A549 (cell line): Measurements from ENCODE around the gene NBL1.

ENCODE experiments used
- POLR2A ChIP-seq: IDR thresholded peaks from 2 replicates; pipeline ENCODE4 v1.6.1; 2012; ENCODE audit warnings: mild to moderate bottlenecking, low read length
- TF ChIP-seq, protein P1 (sequence below): fragments of >200 bp; sonication (Bioruptor Twin); formaldehyde crosslinking; IDR thresholded peaks from 3 replicates; pipeline ENCODE4 v1.5.1; 2016

GRCh38 chr1:19684677-19685076 lies 40.6 kb downstream of the NBL1 start:
- TF ChIP-seq, protein P1, sequence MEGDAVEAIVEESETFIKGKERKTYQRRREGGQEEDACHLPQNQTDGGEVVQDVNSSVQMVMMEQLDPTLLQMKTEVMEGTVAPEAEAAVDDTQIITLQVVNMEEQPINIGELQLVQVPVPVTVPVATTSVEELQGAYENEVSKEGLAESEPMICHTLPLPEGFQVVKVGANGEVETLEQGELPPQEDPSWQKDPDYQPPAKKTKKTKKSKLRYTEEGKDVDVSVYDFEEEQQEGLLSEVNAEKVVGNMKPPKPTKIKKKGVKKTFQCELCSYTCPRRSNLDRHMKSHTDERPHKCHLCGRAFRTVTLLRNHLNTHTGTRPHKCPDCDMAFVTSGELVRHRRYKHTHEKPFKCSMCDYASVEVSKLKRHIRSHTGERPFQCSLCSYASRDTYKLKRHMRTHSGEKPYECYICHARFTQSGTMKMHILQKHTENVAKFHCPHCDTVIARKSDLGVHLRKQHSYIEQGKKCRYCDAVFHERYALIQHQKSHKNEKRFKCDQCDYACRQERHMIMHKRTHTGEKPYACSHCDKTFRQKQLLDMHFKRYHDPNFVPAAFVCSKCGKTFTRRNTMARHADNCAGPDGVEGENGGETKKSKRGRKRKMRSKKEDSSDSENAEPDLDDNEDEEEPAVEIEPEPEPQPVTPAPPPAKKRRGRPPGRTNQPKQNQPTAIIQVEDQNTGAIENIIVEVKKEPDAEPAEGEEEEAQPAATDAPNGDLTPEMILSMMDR = no peak
- TF ChIP-seq POLR2A = no peak
